ENCODE results near the gene NHP2. TPM values are rescaled to one million over a fixed set of nuclear protein-coding genes. Genes with fewer than 3 reads are reported as not detected.

The NHP2 gene
- total RNA-seq, 1 donor from 2014 or later, result 175 TPM

DNA sequence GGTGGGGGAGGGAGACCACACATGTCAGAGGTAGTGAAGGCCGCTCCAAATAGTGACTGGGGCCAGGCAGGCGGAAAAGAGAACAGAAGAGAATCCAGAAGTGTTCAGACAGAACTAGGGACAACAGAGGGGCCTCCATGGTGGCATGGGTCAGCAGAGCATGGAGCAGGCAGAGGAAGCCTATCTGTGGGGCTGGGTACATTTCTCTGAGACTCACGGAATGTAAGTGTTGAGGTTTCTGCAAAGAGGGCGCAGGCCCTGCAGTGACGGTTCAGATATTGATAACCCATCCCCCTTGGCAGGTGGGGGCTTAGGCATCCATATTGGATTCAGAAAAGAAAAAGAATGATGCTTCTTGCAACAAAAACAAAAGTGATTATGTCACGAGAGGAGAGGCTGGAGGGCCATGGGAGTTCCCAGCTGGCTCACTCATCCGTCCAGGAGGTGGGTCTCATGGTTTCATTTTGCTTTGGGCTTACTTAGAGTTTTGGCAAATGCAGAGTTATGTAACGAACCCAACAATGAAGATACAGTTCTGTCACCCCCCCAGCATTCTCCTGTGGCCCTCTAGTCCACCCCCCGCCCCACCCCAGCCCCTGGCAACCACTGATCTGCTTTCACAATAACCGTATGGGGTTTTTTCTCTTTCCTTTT is 28.3 kb downstream of the NHP2 start:
- H3K36me3 Mint-ChIP-seq (ENCODE audit: low read depth), result peaks cover 19% of the 10 kb centered on the region
- H3K27ac Mint-ChIP-seq, result no peak overlapping the region
- ChIA-PET CTCF (no interaction called here), POLR2A (no interaction called here)
- no peak for DNase-seq
- no peaks in the 10 kb centered on the region for H3K9me3 Mint-ChIP-seq
- intact Hi-C loops (cut with micrococcal nuclease), result no loop called here
- H3K4me3 Mint-ChIP-seq, result no peak overlapping the region
- no peaks in the 10 kb centered on the region for H3K27me3 Mint-ChIP-seq
- ATAC-seq (ENCODE audit: low read depth), result no peak
- TF ChIP-seq, protein P1, sequence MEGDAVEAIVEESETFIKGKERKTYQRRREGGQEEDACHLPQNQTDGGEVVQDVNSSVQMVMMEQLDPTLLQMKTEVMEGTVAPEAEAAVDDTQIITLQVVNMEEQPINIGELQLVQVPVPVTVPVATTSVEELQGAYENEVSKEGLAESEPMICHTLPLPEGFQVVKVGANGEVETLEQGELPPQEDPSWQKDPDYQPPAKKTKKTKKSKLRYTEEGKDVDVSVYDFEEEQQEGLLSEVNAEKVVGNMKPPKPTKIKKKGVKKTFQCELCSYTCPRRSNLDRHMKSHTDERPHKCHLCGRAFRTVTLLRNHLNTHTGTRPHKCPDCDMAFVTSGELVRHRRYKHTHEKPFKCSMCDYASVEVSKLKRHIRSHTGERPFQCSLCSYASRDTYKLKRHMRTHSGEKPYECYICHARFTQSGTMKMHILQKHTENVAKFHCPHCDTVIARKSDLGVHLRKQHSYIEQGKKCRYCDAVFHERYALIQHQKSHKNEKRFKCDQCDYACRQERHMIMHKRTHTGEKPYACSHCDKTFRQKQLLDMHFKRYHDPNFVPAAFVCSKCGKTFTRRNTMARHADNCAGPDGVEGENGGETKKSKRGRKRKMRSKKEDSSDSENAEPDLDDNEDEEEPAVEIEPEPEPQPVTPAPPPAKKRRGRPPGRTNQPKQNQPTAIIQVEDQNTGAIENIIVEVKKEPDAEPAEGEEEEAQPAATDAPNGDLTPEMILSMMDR (IDR thresholded peaks at IDR 0.05), result no peak
- H3K4me1 Mint-ChIP-seq, result peaks cover 27% of the 10 kb centered on the region

DNA sequence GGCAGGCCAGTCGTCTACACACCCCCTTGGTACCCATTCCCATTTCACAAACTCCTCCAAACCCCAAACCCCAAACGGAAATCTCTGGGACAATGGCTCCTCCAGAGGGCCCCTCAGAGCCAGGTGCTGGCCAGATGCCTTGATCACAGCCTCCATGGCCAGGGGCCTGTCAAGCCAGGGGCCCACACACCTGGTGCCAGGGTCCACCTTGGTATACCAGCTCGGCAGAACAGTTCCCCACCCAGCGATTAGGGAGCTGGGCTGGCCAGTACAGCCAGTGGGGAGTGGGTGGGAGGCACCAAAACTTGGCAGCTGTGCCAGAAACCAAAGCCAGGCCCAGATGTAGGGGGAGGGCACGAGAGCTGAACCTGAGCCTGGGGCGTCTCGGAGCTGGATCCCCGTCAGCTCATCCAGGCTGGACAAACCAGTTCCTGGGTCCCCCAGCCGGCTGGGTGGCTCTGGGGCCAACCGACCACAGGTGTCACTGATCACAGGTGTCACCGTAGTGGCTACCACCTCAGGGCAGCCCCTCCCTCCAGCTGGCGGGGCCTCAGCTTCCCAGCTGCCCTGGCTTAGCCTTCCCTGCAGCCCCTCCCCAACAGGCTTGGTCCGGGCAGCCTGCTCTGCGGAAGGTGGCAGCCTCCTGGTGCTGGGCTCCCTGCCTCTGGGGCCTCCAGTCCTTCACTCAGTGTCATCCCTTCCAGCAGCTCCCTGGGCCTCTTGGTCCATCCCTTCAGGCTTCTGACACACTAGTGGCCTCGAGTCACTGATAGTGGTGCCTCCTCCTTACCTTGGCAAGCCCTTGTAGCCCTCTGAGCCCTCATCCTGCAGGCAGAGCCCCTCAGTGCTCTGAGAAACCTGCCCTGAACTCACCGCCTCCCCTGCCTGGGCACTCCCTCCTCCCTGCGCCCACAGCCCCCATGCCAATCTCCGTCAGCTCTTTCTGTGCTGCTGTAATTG is 29.4 kb downstream of the NHP2 start:
- H3K4me1 Mint-ChIP-seq, result peaks cover 33% of the 10 kb centered on the region
- CTCF ChIA-PET, result interaction anchor here (0.7 to 4.5 kb wide), 2 partner anchors 22 to 48 kb away, joined by 3 to 46 read pairs; no protein-coding TSS in a partner anchor
- H3K4me3 Mint-ChIP-seq, result no peak overlapping the region
- TF ChIP-seq, protein P1 (IDR thresholded peaks at IDR 0.05), result no peak
- H3K36me3 Mint-ChIP-seq (ENCODE audit: low read depth), result peaks cover 19% of the 10 kb centered on the region
- POLR2A ChIA-PET, result interaction anchor here (0.6 kb wide), 1 partner anchor 11 kb away, joined by 4 read pairs; the partner anchor contains the start of gene N4BP3
- no peaks in the 10 kb centered on the region for H3K9me3 Mint-ChIP-seq
- DNase-seq (no peak), ATAC-seq (ENCODE audit: low read depth) (no peak)
- no peak overlapping the region for H3K27ac Mint-ChIP-seq
- H3K27me3 Mint-ChIP-seq, result no peaks in the 10 kb centered on the region
- intact Hi-C loops (cut with micrococcal nuclease), result loop anchor here (1.0 kb wide), 1 partner anchor 10 kb away; no protein-coding TSS in a partner anchor

DNA sequence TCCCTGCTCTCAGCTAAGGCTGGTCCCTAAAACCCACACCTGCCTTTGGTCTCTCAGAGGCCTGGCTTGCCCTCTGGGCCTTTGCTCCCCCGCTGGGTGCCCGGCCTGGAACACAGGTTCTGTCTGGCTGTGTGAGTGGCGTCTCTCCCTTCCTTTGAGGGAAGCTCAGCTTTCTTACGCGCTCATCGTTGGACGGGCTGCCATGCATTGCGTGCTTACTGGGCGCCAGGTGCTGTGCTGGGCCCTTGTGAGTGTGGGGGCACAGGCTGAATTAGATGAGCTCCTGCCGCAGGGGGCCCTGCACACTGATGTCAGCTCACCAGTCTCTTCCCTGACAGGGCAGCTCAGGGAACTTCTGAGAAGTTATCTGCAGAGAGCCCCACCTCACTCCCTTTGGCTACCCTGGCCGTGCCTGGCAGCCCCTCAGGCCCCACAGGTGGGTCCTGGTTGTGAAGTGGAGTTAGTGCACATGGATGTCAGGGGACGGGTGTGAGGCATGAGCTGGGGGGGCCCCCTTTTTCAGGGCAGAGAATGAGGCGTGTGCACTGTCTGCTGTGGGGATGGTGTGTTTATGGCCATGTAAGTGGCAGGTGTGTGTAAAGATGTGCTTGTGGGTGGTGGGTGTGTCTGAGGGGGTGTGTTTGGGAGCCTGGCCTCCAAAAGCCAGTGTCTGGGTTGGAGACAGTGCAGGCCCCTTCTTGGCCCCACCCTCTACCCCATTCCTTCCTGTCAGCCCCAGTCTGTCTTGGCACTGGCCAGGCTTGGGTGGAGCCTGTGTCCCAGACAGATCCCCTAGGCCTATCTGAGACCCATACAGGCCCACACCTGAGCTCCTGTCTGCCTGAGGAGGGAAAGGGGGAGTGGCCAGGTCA is 30.4 kb downstream of the NHP2 start:
- no peak overlapping the region for H3K27ac Mint-ChIP-seq
- TF ChIP-seq, protein P1 (IDR thresholded peaks at IDR 0.05), result no peak
- DNase-seq (no peak), ATAC-seq (ENCODE audit: low read depth) (no peak)
- H3K27me3 Mint-ChIP-seq, result no peaks in the 10 kb centered on the region
- H3K4me1 Mint-ChIP-seq, result peaks cover 42% of the 10 kb centered on the region
- H3K36me3 Mint-ChIP-seq (ENCODE audit: low read depth), result peaks cover 19% of the 10 kb centered on the region
- intact Hi-C loops (cut with micrococcal nuclease), result loop anchor here (1.0 kb wide), 1 partner anchor 9 kb away; no protein-coding TSS in a partner anchor
- no peaks in the 10 kb centered on the region for H3K9me3 Mint-ChIP-seq
- POLR2A ChIA-PET, result no interaction called here
- CTCF ChIA-PET, result interaction anchor here (1.0 to 4.5 kb wide), 2 partner anchors 12 to 47 kb away, joined by 3 to 46 read pairs; no protein-coding TSS in a partner anchor
- no peak overlapping the region for H3K4me3 Mint-ChIP-seq

DNA sequence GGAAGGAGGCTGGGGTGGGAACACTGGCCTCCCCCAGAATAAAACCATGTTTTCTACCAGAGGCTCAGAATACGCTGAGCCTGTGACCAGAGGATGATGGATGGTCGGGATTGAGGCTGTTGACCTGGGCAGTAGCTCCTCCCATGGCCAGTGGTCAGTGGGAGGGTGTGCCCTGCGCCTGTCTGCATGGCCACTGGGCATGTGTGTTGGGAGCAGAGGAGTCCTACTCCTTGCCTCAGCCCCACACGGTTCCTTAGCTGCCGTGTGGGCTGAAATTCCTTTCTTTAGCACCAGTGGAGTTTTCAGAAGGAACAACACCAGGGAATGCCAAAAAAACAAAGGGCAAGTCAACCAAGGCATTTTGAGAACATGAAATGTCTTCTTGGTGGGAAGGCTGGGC is 31.3 kb downstream of the NHP2 start:
- peaks cover 52% of the 10 kb centered on the region for H3K4me1 Mint-ChIP-seq
- CTCF ChIA-PET, result interaction anchor here (4.5 kb wide), 1 partner anchor 46 kb away, joined by 46 read pairs; no protein-coding TSS in a partner anchor
- H3K27ac Mint-ChIP-seq, result no peak overlapping the region
- intact Hi-C loops (cut with micrococcal nuclease), result no loop called here
- peaks cover 19% of the 10 kb centered on the region for H3K36me3 Mint-ChIP-seq (ENCODE audit: low read depth)
- H3K27me3 Mint-ChIP-seq, result no peaks in the 10 kb centered on the region
- H3K9me3 Mint-ChIP-seq, result no peaks in the 10 kb centered on the region
- DNase-seq (no peak), ATAC-seq (ENCODE audit: low read depth) (no peak)
- TF ChIP-seq, protein P1 (IDR thresholded peaks at IDR 0.05), result no peak
- H3K4me3 Mint-ChIP-seq, result no peak overlapping the region
- POLR2A ChIA-PET, result interaction anchor here (2.0 kb wide), 1 partner anchor 9 kb away, joined by 22 read pairs; the partner anchor contains the start of gene RMND5B
